Mesothelial cell of epicardium (in vitro differentiated cells): ENCODE results near the gene RFC4. TPM values are rescaled to one million over a fixed set of nuclear protein-coding genes. Genes with fewer than 3 reads are reported as not detected.

Experiments
- DNase-seq, 2 experiments: peaks; one replicate each; pipeline ENCODE4 v3.0.0; 2021; ENCODE audit warnings: low spot score in 2 of 2; ENCODE audit not compliant: unreplicated experiment in 2 of 2
- H3K27ac Mint-ChIP-seq: 2 replicates; pipeline ENCODE4 v1.8.0; 2021; ENCODE audit warnings: mixed read lengths
- H3K27me3 Mint-ChIP-seq: 2 replicates; pipeline ENCODE4 v1.8.0; 2021; ENCODE audit warnings: low read depth, mixed read lengths
- H3K36me3 Mint-ChIP-seq: 2 replicates; pipeline ENCODE4 v1.8.0; 2021; ENCODE audit warnings: mixed read lengths
- H3K4me1 Mint-ChIP-seq: 2 replicates; pipeline ENCODE4 v1.8.0; 2021; ENCODE audit warnings: mixed read lengths
- H3K4me3 Mint-ChIP-seq: 2 replicates; pipeline ENCODE4 v1.8.0; 2021; ENCODE audit warnings: mild to moderate bottlenecking, moderate library complexity, mixed read lengths
- H3K9me3 Mint-ChIP-seq: 2 replicates; pipeline ENCODE4 v1.8.0; 2021; ENCODE audit warnings: mixed read lengths
- total RNA-seq: library from RNA; stranded (reverse); gene quantifications from 3 replicates; pipeline ENCODE4 v1.2.1, GENCODE V29; 2021
- TF ChIP-seq, protein P1 (sequence below): fragments of 200-600 bp; sonication (generic); IDR thresholded peaks from one replicate; pipeline ENCODE4 v1.5.0; 2021; ENCODE audit warnings: antibody characterized with exemption; ENCODE audit not compliant: unreplicated experiment

RFC4 gene
- total RNA-seq, 1 donor from 2014 or later: 33.2 TPM

DNA sequence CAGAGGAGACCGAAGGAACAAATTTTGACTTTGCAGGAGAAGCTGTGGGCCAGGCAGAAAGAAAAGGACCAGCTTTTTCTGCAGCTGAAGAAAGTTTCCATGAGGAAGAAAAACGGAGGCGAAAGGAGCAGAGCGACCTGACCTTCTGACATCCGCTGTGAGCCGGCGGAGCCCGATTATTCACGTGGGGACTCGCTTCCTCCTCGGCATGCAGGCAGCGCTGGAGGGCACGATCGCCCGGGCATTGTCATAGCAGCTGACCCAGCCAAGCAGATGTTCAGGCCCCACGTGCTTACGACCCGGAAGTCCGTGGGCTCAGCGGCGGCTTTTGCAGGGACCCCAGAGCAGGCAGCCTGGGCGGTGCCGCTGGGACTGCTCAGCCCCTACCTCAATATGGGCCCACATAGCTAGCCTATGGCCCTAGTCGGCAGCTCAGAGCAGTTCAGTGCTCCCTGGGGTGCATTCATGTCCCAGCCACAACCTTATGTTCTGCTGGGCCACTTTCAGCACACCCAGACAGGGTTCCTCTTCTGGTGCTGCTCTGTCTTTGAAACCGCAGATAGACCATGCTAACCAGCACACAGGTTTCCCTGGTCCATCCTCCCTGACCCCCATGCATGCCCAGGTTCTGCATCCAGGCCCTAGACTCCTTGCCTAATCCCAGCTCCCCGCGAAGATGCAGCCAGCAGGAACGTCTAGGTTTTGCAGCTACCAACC, 33.4 kb downstream of the RFC4 start:
- H3K4me3 Mint-ChIP-seq: peak overlapping the region; percentile 60
- H3K27ac Mint-ChIP-seq: no peak overlapping the region
- peaks cover 4% of the 10 kb centered on the region for H3K9me3 Mint-ChIP-seq
- DNase-seq: no peak
- H3K4me1 Mint-ChIP-seq: peaks cover 2% of the 10 kb centered on the region
- peaks cover 16% of the 10 kb centered on the region for H3K27me3 Mint-ChIP-seq
- TF ChIP-seq, protein P1, sequence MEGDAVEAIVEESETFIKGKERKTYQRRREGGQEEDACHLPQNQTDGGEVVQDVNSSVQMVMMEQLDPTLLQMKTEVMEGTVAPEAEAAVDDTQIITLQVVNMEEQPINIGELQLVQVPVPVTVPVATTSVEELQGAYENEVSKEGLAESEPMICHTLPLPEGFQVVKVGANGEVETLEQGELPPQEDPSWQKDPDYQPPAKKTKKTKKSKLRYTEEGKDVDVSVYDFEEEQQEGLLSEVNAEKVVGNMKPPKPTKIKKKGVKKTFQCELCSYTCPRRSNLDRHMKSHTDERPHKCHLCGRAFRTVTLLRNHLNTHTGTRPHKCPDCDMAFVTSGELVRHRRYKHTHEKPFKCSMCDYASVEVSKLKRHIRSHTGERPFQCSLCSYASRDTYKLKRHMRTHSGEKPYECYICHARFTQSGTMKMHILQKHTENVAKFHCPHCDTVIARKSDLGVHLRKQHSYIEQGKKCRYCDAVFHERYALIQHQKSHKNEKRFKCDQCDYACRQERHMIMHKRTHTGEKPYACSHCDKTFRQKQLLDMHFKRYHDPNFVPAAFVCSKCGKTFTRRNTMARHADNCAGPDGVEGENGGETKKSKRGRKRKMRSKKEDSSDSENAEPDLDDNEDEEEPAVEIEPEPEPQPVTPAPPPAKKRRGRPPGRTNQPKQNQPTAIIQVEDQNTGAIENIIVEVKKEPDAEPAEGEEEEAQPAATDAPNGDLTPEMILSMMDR: no peak
- no peaks in the 10 kb centered on the region for H3K36me3 Mint-ChIP-seq

DNA sequence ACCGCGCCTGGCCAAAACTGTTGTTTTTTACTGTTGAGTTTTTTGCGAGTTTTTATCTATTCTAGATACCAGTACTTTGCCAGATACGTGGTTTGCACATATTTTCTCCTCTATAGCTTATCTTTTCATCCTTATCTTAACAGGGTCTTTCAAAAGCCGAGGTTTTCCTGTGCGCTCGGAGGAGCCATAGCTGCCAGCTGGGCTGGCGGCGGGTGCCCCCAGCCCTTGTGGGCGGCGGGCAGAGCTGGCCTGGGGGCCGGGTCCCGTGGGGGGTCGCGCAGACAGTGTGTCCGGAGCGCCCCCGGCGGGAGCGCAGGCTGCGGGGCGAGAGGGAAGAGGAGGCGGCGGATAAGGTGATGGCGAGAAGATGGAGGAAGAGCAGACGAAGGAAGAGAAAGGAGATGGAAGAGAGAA, 34.0 kb downstream of the RFC4 start:
- TF ChIP-seq, protein P1: no peak
- H3K4me1 Mint-ChIP-seq: peaks cover 2% of the 10 kb centered on the region
- peaks cover 4% of the 10 kb centered on the region for H3K9me3 Mint-ChIP-seq
- H3K27ac Mint-ChIP-seq: no peak overlapping the region
- H3K4me3 Mint-ChIP-seq: peak overlapping the region; percentile 60
- H3K36me3 Mint-ChIP-seq: no peaks in the 10 kb centered on the region
- H3K27me3 Mint-ChIP-seq: peaks cover 16% of the 10 kb centered on the region
- no peak for DNase-seq

DNA sequence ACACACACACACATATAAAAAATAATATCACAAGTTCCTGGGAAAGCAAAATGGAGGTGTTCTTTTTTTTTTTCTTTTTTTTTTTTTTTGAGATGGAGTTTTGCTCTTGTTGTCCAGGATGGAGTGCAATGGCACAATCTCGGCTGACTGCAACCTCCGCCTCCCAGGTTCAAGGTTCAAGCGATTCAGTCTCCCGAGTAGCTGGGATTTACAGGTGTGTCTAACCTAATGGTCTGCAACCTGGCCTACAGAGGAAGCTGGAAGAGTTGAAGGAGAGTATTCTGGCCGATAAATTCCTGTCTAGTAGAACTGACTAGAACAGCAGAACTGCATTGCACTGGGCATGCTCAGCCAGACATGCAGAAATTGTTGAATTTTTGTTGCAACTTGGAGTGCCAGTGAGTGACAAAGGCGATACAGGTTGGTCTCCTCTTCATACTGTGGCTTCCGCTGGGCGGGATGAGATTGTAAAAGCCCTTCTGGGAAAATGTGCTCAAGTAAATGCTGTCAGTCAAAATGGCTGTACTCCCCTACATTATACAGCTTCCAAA, 45.3 kb downstream of the RFC4 start:
- Mint-ChIP-seq H3K4me3 (no peak overlapping the region), H3K27ac (no peak overlapping the region), H3K36me3 (no peaks in the 10 kb centered on the region), H3K4me1 (peaks cover 9% of the 10 kb centered on the region), H3K27me3 (no peaks in the 10 kb centered on the region), H3K9me3 (no peaks in the 10 kb centered on the region)
- DNase-seq: no peak
- TF ChIP-seq, protein P1: no peak

DNA sequence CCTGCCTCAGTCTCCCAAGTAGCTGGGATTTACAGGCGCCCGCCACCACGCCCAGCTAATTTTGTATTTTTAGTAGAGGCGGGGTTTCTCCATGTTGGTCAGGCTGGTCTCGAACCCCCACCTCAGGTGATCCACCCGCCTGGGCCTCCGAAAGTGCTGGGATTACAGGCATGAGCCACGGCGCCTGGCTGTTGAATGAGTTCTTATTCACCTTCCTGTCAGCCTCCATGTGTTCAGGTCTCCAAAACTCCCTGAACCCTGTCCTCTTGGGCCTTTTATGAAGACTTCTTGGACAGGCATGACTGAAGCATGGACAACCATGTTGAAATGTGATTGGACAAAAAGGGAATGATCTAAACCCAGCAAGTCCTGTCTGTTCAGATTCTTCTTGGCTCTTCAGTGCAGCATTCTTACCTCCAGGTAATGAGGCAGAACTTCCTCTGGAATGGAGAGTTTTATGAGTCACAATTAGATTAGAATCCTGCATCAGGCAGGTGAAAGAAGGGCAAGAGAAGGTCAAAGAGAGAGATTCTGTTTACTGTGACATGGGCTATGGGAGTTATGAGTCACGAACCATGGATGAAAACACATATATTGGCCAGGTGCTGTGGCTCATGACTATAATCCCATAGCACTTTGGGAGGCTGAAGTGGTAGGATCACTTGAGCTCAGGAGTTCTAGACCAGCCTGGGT, 46.0 kb downstream of the RFC4 start:
- no peak for DNase-seq
- H3K27me3 Mint-ChIP-seq: no peaks in the 10 kb centered on the region
- H3K4me3 Mint-ChIP-seq: no peak overlapping the region
- TF ChIP-seq, protein P1: no peak
- no peaks in the 10 kb centered on the region for H3K9me3 Mint-ChIP-seq
- H3K36me3 Mint-ChIP-seq: no peaks in the 10 kb centered on the region
- H3K4me1 Mint-ChIP-seq: peaks cover 9% of the 10 kb centered on the region
- no peak overlapping the region for H3K27ac Mint-ChIP-seq

DNA sequence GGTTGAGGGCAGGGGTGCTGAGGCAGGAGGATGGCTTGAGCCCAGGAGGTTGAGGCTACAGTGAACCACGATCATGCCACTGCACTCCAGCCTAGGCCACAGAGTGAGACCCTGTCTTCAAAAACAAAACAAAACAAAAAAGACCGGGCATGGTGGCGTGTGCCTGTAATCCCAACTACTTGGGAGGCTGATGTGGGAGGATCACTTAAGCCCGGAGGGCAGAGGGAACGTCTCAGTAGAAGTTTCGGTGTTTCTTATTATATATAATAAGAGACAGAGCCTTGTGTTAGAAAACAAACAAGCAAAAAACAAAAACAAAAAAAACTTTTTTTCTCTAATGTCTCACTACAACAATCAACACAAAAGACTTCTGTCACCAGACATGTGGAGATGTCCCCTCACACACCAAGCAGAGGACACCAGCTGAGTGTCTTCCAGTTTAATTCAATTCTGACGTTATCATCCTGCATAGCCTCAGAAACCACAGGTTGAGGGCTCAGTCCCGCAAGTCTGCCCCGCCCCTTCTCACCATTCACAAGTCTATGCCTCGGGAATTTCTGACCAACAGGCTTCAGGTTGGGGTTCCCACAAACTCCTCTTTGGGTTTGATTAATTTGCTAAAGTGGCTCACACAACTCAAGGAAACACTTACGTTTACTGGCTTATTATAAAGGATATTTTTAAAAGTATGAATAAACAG, 46.9 kb downstream of the RFC4 start:
- peaks cover 2% of the 10 kb centered on the region for H3K27me3 Mint-ChIP-seq
- H3K9me3 Mint-ChIP-seq: no peaks in the 10 kb centered on the region
- H3K4me3 Mint-ChIP-seq: no peak overlapping the region
- peaks cover 9% of the 10 kb centered on the region for H3K4me1 Mint-ChIP-seq
- no peak for DNase-seq
- TF ChIP-seq, protein P1: no peak
- no peak overlapping the region for H3K27ac Mint-ChIP-seq
- H3K36me3 Mint-ChIP-seq: no peaks in the 10 kb centered on the region
